ENCODE measurements around the gene SMPX. TPM values are rescaled to one million over a fixed set of nuclear protein-coding genes. Genes with fewer than 3 reads are reported as not detected.

Gene SMPX
- not detected in 2 replicates for total RNA-seq

GRCh38 chrX:21757960-21758359, at the start of gene SMPX:
SMPX (minus strand) TSS chrX:21758116; CDS start chrX:21754290, 3,826 bp downstream.

GRCh38 chrX:21658152-21658737, 99.7 kb downstream of the SMPX start, which contains the start of gene KLHL34:
KLHL34 (minus strand) TSS chrX:21658330; CDS start chrX:21657788, 542 bp downstream.

Other genes starting within 250 kb of the SMPX start
- gene KLHL34, start 99.8 kb downstream of the SMPX start, total RNA-seq: under 0.01 TPM in 1 of 2 replicates, not detected in the other
- gene MBTPS2, start 81.5 kb upstream of the SMPX start, total RNA-seq: 6.4 and 7.6 TPM in 2 replicates
- 0.59 and 1.0 TPM in 2 replicates for gene YY2, start 97.9 kb upstream of the SMPX start, total RNA-seq
- gene SMS, start 182.6 kb upstream of the SMPX start, total RNA-seq: 183 and 220 TPM in 2 replicates

All from bronchus fibroblast of lung (primary cell).